Fibroblast of peridontal ligament (primary cell): ENCODE data around the gene ZBTB12.
"Not testable (repeated sequence)": the region's sequence is repeated elsewhere in the genome, so short reads cannot be mapped to it uniquely, and the experiment has no call there.

Source experiments
- DNase-seq: peaks from one replicate; pipeline ENCODE4 v3.0.0-alpha.2; 2010; ENCODE audit errors: extremely low read depth

The ZBTB12 gene, protein sequence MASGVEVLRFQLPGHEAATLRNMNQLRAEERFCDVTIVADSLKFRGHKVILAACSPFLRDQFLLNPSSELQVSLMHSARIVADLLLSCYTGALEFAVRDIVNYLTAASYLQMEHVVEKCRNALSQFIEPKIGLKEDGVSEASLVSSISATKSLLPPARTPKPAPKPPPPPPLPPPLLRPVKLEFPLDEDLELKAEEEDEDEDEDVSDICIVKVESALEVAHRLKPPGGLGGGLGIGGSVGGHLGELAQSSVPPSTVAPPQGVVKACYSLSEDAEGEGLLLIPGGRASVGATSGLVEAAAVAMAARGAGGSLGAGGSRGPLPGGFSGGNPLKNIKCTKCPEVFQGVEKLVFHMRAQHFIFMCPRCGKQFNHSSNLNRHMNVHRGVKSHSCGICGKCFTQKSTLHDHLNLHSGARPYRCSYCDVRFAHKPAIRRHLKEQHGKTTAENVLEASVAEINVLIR

GRCh38 chr6:31901953-31902643 is at the start of gene ZBTB12:
Gene ZBTB12, minus strand, starts transcription at chr6:31902086. Its CDS starts 781 bp downstream, at chr6:31901305.
- DNase-seq, result peak; percentile 97

GRCh38 chr6:31949926-31950548 is 48.2 kb upstream of the ZBTB12 start:
- DNase-seq, result no peak

- DNase-seq, result peak; percentile 27
Observed at GRCh38 chr6:31948753-31949413, 47.0 kb upstream of the ZBTB12 start.

- DNase-seq, result no peak
Observed at GRCh38 chr6:31948306-31948705, 46.4 kb upstream of the ZBTB12 start.

- no peak for DNase-seq
Observed at GRCh38 chr6:31947864-31948263, 46.0 kb upstream of the ZBTB12 start.

DNA sequence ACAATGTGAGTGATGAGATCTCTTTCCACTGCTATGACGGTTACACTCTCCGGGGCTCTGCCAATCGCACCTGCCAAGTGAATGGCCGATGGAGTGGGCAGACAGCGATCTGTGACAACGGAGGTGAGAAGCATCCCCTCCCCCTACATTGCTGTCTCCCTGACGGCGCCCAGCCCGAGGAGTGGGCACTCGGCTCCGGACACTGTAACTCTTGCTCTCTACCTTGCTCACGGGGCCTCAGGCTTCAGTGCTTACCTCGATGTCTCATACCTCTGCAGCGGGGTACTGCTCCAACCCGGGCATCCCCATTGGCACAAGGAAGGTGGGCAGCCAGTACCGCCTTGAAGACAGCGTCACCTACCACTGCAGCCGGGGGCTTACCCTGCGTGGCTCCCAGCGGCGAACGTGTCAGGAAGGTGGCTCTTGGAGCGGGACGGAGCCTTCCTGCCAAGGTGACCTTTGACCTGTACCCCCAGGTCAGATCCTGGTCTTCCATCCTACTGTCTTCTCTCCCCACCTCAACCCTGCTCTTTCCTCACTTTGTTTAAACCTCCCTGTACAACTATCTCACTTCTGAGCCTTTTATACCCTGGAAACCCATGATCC is 45.3 kb upstream of the ZBTB12 start:
- no peak for DNase-seq

DNA sequence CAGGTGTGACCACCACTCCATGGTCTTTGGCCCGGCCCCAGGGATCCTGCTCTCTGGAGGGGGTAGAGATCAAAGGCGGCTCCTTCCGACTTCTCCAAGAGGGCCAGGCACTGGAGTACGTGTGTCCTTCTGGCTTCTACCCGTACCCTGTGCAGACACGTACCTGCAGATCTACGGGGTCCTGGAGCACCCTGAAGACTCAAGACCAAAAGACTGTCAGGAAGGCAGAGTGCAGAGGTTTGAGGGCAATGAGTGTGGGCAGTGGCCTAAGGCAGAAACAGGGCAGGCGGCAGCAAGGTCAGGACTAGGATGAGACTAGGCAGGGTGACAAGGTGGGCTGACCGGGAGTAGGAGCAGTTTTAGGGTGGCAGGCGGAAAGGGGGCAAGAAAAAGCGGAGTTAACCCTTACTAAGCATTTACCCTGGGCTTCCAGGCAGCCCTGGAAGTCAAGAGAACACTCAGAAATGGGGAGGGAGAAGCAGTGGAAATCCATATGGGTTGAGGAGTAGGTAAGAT is 44.5 kb upstream of the ZBTB12 start:
- DNase-seq, result no peak

DNA sequence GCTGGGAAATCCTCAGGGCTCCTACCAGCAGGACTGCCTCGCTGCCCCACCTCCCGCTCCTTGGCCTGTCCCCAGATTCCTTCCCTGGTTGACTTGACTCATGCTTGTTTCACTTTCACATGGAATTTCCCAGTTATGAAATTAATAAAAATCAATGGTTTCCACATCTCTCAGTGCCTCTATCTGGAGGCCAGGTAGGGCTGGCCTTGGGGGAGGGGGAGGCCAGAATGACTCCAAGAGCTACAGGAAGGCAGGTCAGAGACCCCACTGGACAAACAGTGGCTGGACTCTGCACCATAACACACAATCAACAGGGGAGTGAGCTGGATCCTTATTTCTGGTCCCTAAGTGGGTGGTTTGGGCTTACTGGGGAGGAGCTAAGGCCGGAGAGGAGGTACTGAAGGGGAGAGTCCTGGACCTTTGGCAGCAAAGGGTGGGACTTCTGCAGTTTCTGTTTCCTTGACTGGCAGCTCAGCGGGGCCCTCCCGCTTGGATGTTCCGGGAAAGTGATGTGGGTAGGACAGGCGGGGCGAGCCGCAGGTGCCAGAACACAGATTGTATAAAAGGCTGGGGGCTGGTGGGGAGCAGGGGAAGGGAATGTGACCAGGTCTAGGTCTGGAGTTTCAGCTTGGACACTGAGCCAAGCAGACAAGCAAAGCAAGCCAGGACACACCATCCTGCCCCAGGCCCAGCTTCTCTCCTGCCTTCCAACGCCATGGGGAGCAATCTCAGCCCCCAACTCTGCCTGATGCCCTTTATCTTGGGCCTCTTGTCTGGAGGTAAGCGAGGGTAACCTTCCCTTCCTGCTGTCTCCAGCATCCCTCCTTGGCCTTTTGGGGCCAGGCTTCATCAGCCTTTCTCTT is 43.9 kb upstream of the ZBTB12 start, which contains the start of gene CFB:
Gene CFB, plus strand, starts transcription at position 589 of the 863 bp plus-strand sequence. Its CDS starts 127 bp downstream, at position 716.
- peak; percentile 90 for DNase-seq

GRCh38 chr6:31945154-31945506 is 43.2 kb upstream of the ZBTB12 start:
- DNase-seq, result no peak

GRCh38 chr6:31943742-31944141 is 41.9 kb upstream of the ZBTB12 start:
- DNase-seq, result no peak

DNA sequence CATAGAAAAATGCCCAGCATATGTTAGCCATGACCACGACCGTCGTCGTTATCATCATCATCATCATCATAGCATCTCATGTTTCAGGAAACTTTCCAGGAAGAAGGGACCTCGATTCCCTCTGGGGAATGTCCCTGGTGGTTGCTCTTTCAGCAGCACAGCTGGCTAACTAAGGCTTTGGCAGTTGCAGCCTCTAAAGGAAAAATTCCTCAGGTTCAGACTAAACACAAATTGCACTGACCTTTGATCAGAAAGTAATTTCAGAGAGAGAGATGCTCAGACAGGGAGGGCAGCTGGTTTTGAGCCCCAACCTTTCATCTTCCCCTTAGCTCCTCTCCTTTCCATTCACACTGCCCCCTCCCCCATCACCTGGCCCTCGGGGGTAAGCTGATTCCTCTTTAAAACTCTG is 38.4 kb upstream of the ZBTB12 start:
- peak; percentile 32 for DNase-seq

GRCh38 chr6:31935823-31936222 is 33.9 kb upstream of the ZBTB12 start:
- no peak for DNase-seq

- DNase-seq, result no peak
Observed at GRCh38 chr6:31935021-31935420, 33.1 kb upstream of the ZBTB12 start.

DNA sequence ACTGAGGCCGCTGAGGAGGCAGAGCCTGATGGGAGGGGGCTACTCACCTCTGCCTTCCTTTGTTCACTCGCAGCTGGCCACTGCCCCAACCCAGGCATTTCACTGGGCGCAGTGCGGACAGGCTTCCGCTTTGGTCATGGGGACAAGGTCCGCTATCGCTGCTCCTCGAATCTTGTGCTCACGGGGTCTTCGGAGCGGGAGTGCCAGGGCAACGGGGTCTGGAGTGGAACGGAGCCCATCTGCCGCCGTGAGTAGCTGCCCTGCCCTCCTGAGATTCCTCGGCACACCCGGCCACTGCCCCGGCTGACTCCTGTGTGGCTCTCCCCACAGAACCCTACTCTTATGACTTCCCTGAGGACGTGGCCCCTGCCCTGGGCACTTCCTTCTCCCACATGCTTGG is 31.7 kb upstream of the ZBTB12 start:
- no peak for DNase-seq

- not testable (repeated sequence) for DNase-seq
Observed at GRCh38 chr6:31932137-31932536, 30.3 kb upstream of the ZBTB12 start.

- no peak for DNase-seq
Observed at GRCh38 chr6:31930962-31931361, 29.1 kb upstream of the ZBTB12 start.

DNA sequence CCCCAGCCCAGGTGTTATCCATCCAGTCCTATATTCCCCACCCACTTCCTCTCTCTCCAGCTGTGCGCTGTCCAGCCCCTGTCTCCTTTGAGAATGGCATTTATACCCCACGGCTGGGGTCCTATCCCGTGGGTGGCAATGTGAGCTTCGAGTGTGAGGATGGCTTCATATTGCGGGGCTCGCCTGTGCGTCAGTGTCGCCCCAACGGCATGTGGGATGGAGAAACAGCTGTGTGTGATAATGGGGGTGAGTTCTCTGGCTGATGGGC is 26.7 kb upstream of the ZBTB12 start:
- no peak for DNase-seq

- no peak for DNase-seq
Observed at GRCh38 chr6:31927863-31928671, 26.2 kb upstream of the ZBTB12 start.

GRCh38 chr6:31927242-31927862 is 25.5 kb upstream of the ZBTB12 start, which contains the start of gene C2:
Gene C2, plus strand, starts transcription at chr6:31927717. Its CDS starts 36 bp downstream, at chr6:31927753.
- no peak for DNase-seq
